Loucy (cell line): ENCODE data around the gene NCAM1.

Source experiments
- EZH2phosphoT487 ChIP-seq: fragments of 200-600 bp; IDR thresholded peaks from 2 replicates; pipeline ENCODE4 v1.6.1; 2018; ENCODE audit warnings: antibody characterized with exemption, mild to moderate bottlenecking, moderate library complexity, borderline replicate concordance
- TF ChIP-seq, protein P1 (sequence below): fragments of 200-600 bp; sonication (generic); conservative IDR thresholded peaks from 2 replicates; pipeline ENCODE4 v1.5.1; 2014; ENCODE audit warnings: mild to moderate bottlenecking, antibody characterized with exemption, low read length

DNA sequence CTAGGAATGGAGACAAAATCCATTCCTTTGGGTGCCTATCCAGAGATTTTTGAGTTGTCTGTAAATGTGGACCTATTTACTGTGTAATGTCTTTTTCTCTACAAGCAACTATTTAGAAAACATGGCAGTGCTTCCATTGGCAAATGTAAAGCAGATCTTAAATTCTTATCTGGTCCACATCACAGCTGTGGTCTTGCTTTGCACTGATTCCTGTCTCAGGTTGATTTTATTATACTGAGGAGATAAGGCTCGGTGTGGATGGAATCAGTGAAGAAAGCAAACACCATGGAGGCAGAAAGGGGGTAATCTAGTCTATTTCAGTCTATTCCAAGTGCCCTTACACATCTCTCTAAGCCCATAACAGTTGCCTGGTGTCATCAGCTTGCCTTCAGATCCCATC, 160.5 kb downstream of the NCAM1 start:
- TF ChIP-seq, protein P1, sequence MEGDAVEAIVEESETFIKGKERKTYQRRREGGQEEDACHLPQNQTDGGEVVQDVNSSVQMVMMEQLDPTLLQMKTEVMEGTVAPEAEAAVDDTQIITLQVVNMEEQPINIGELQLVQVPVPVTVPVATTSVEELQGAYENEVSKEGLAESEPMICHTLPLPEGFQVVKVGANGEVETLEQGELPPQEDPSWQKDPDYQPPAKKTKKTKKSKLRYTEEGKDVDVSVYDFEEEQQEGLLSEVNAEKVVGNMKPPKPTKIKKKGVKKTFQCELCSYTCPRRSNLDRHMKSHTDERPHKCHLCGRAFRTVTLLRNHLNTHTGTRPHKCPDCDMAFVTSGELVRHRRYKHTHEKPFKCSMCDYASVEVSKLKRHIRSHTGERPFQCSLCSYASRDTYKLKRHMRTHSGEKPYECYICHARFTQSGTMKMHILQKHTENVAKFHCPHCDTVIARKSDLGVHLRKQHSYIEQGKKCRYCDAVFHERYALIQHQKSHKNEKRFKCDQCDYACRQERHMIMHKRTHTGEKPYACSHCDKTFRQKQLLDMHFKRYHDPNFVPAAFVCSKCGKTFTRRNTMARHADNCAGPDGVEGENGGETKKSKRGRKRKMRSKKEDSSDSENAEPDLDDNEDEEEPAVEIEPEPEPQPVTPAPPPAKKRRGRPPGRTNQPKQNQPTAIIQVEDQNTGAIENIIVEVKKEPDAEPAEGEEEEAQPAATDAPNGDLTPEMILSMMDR, result no peak
- TF ChIP-seq EZH2phosphoT487, result no peak
